Amniotic stem cell (primary cell): Measurements from ENCODE around the gene SEPTIN8.

ENCODE experiments used
- DNase-seq: peaks from one replicate; lab custom pipeline; 2025; lab: John Stamatoyannopoulos, UW

Gene SEPTIN8

DNA sequence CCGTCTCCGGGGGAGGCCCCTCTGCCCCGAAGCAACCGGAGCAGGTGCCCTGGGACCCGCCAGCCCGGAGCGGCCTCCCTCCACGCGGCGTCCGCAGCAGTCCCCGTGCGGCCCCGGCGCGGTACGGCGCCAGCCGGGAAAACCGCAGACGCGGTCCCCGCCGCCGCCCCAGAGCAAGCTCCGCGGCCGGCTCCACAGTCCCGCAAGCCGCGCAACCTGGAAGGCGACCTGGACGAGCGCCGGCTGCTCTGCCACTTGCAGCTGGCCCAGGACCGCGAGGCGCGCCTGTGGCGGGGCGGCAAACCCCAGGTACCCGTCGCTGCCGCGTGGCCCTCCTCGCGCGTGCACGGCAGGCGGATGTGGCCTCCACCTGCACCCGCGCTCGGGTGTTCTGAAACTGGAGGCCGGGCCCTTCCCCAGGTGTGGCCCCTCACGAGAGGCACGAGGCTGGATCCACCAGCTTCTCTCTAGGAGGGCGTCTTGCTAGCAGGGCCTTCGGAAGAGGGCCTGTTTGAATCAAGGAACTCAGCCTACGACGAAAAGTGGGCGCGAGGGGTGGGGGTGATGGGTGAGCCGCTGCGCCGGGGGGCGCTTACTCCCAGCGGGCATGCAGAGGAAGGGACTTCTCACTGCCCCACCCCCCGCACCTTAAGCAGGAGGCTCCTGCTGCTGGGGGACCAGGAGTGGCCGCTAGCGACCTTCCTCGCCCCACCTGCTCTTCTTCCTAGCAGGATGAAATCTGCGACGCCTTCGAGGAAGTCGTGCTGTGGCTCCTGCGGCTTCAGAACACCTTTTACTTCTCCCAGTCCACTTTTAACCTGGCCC is 29.2 kb downstream of the SEPTIN8 start:
- no peak for DNase-seq

DNA sequence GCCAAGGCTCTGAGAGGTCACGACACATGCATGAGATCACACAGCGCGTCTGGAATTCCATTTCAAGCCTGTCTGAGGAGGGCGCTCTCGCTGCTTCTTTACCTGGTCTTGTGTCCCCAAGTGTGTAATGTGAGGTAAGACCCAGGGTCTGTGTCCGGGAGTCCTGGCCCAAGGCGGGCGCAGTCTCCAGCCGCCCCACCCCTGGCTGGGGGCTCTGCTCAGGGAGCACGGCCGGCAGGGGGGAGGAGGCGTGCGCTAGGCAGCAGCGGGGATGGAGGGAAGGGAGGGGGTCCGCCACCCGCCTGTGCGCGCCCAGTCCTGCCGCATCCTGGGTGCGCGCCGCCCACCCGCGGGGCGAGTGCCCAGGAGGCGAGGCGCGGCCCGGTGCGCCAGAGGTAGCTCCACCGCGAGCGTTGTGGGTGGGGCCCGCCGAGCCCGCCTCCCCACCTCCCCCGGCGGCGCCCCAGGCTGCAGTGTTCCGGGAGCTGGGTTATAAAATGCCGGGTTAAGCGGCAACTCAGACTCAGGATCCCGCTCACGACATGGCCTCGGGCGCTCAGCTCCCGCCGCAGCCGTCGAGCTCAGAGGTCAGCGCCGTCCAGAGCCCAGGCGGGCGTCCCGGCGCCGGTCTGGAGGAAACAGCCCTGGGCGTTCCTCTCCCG is 30.0 kb downstream of the SEPTIN8 start, which contains the start of gene CCNI2:
Gene CCNI2 (plus strand): TSS at position 473 of the 662 bp plus-strand sequence. CDS start 70 bp downstream, at position 543.
- DNase-seq: no peak

DNA sequence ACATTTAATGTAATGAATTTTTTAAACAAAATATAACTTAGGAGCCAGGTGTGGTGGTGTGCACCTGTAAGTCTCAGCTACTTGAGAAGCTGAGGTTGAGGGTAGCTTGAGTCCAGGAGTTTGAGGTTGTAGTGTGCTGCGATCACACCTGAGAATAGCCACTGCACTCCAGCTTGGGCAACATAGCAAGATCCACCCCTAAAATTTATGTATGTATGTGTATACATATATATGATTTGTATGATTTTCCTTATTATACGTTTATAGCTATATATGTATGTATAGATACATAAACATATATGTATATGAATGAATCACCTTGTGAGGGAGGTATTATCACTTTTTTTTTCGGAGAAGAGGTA is 30.5 kb downstream of the SEPTIN8 start:
- no peak for DNase-seq

DNA sequence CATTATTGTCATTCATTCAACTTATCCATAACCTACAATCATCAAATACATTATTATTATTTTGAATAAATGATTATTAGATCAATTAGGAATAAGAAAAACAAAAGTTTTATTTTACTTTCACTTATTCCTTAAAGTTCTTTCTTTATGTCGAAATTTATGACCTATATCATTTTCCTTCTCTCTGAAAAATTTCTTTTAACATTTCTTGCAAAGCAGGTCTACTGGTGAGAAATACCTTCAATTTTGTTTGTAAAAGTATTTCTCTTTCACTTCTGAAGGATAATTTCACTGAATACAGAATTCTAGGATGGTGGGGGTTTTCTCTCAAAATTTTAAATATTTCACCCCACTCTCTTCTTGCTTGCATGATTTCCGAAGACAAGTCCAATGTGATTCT is 32.4 kb downstream of the SEPTIN8 start:
- DNase-seq: no peak

DNA sequence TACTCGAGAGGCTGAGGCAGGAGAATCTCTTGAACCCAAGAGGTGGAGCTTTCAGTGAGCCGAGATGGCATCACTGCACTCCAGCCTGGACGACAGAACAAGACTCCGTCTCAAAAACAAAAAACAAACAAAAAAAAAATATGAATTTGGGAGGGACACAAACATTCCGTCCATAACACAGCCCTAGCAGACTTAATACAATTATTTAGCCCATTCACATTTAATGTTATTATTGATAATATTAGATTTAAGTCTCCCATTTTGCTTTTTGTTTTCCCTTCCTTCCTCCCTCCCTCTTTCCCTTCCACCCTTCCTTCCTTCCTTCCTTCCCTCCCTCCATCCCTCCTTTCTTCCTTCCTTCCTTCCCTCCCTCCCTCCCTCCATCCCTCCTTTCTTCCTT is 34.4 kb downstream of the SEPTIN8 start:
- DNase-seq: no peak

DNA sequence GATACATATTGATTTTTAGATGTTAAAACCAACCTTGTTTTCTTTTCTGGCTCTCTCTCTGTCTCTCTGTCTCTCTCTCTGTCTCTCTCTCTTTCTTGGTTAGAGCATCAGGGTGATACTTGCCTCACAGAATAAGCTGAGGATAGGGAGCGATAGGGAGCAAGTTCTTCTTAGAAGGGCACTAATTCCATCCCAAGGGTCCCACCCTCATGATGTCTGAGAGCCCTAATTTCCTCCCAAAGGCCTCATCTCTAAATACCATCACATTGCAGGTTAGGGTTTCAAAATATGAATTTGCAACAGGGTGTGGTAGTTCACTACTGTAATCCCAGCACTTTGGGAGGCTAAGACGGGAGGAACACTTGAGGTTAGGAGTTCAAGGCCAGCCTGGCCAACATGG is 34.9 kb downstream of the SEPTIN8 start:
- DNase-seq: no peak

DNA sequence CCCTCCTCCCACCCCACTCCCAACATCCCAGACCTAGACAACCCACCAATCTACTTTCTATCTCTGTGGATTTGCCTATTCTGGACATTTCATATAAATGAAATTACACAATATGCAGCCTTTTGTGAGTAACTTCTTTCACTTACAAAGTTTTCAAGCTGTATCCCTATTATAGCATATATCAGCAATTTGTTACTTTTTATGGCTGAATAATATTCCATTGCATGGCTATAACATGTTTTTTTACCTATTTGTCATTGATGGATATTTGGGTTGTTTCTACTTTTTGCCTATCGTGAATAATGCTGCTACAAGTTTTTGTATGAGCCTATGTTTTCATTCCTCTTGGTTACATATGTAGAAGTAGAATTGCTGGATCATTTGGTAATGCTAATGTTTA is 37.8 kb downstream of the SEPTIN8 start:
- DNase-seq: no peak

DNA sequence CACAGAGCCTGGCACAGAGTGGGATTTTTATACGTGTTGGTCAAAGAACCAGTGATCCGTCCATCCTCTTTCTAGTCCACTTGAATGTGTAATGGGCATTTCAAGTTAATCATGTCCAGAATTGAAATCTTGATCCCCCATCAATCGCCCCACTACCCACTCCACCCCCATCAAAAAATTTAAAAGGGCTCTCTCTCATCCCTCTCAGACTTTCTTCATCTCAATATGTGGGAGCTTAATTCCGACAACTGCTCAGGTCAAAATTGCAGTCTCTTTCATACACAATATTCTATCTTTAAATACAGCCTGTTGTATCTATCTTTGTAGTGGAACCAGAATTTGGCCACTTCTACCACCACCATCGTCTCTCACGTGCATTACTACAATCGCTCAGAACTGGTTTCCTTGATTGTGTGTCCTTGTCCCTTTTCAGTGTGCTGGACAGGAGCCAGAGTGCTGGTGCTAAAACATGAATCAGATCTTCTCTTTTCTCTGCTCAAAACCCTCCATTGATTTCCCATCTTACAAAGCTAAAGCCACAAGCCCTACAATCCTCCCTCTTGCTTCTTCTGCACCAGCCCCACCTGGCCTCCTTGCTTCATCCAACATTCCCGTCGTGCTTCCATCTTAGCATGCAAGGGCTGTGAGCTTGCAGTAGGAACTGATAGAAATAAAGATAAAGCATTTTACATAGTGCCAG is 38.9 kb downstream of the SEPTIN8 start:
- DNase-seq: no peak

DNA sequence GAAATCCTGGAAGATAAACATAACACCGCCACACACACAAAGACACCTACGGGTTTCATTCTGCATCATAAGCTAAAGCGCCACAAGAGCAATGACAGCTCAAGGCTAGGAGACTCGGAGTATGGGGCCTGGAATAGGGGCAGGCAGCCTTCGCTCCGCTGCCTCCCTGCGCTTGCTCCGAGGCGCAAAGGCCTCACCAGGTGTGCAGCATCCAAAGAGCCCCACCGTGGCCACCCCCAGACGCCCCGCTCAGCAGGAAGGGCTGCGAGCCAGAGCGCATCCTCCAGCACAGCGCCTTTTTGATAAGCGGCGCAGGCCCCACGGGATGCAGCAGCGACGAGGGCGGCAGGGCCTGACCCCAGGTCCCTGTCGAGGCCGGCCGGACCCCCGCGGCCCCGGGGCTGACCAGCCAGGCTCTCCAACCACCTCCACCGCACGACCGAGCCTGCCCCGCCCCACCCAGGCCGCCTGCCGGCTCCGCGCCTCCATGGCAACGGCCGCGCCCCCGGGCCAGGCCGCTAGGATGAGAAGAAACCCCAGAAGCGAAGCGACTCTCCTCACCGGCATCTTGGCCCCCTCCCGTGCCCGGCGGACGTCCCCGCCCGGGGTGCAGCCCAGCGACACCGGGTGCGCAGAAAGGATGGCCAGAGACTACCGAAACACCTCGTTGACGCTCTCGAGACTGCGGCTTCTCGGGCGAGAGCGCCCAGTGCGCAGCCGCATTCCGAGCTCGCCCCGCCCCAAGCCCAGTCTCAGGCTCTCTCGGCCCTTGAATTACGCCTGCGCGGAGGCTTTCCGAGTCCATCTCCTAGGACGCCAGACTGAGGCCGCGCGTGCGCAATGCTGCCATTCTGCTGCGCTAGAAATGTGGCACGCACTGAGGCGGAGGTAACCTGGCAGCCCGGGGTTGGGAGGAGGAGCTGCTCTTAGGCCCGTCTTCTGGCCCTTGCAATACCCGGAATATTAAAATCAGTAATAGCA is 39.9 kb downstream of the SEPTIN8 start, which contains the start of gene KIF3A:
Gene KIF3A (minus strand): TSS at position 694 of the 981 bp plus-strand sequence. CDS start 127 bp downstream, at position 567.
- DNase-seq: peak; percentile 95

DNA sequence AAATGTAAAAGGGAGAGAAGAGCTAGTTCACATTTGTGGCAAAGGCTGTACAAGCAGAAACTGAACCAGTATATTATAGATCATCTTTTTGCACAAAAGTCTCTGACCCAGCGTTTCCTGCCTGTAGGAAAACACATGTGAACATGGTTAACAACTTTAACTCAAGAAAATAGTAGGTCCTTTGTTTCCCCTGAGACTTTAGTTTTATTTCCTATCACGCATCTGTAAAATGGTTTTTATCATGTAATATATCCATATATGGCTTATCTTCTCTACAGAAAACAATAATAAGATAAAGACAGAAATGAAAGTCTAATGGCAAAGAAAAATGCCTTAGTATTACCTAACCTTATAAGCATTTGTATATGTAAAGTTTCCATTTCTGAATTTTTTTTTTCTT is 42.4 kb downstream of the SEPTIN8 start:
- DNase-seq: no peak

DNA sequence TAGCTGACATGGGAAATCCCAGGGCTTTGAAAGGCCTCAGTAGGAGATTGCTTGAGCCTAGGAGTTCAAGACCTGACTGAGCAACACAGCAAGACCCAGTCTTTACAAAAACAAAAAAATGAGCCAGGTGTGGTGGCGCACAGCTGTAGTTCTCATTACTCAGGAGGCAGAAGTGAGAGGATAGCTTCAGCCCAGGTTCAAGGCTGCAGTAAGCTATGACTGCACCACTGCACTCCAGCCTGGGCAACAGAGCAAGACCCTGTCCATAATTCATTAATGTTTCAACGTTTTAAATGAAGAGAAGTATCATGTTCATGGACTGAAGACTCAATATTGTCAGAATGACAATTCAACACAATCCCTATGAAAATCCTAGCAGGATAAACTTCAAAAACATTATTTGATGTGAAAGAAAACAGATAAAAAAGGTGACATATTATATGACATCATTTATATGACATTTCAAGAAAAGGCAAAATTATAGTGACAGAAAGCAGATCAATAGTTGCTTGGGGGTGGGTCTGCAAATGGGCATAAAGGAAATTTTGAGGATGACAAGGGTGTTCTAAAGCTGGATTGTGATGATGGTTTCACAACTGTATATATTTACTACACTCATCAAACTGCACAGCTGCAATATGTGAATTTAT is 43.4 kb downstream of the SEPTIN8 start:
- no peak for DNase-seq

DNA sequence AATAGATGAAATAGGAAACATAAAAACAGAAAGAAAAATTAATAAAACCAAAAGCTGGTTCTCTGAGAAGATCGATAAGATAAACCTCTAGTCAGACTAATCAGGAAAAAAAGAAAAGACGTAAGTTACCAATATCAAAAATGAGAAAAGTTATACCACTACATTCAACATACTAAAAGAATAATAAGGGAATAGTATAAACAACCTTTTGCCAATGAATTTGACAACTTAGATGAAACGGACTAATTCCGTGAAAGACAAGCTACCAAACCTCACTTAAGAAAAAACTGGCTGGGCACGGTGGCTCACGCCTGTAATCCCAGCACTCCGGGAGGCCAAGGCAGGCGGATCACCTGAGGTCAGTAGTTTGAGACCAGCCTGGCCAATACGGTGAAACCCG is 47.1 kb downstream of the SEPTIN8 start:
- no peak for DNase-seq

DNA sequence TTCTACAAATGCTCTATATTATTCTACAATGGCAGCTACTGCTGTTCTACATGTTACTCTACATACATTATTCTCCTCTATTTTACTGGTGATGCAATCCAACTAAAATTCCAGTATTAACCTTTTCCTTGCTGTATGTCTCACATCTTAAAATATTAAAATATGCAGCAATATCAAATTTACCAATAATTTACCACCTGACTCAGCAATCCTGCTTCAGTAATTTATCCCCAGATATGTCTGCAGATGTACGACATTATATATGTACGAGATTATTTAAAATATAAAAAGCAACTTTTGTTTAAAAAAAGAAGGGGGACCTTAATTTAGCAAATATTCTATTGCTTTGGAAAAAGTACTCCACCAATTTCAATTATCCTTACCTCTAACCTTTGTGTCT is 51.3 kb downstream of the SEPTIN8 start:
- DNase-seq: no peak

DNA sequence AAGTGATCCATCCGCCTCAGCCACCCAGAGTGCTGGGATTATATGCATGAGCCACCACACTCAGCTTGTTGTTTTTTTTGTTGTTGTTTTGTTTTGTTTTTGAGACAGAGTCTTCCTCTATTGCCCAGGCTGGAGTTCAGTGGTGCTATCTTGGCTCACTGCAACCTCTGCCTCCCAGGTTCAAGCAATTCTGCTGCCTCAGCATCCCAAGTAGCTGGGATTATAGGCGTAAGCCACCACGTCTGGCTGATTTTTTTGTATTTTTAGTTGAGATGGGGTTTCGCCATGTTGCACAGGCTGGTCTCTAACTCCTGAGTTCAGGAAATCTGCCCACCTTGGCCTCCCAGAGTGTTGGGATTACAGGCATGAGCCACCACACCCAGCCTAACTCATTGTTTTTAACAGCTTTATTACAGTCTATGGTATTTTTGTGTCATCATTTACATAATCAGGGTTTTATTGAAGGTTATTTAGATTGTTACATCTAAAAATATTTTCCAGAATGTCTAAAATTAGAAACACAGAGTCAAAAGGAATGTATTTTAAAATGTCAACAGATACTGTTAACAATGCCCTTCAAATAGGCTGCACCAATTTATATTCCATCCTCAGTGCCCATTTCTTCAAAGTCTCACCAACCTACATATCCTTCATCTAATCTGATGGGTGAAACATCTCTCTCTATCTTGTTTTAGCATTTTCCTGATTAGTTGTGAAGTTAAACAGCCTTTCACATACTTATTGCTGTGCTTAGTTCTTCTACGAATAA is 58.3 kb downstream of the SEPTIN8 start:
- DNase-seq: no peak

DNA sequence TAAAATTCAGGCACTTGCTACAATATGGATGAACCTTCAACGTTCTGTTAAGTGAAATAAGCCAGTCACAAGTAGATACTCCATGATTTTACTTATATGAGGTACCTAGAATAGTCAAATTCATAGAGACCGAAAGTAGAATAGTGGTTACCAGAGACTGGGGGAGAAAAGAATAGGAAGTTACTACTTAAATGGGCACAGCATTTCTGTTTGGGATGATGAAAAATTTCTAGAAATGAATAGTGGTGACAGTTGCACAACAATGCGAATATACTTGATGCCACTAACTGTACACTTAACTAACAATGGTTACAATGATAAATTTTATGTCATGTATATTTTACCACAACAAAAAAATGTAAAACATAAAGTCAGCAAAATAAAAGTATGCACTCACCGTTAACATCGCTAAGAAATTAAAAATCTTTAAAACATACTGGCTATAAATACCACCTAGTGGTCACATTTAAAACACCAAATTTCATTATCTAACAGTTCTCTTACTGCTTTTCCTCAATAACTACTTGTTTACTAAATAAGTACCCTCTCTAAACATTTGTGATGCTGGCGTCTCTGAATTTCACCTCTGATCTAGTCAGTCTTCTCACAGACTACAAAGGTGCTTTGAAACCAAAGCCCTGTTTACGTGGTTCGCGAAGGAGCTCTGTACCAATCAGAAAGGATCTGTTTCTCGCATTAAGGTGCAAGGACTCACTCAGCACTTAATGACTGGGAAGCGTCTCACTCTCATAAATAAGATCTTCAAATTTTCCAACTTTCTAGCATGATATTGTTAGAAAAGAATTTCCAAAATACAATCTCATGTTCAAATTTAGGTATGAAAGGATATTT is 62.4 kb downstream of the SEPTIN8 start:
- DNase-seq: no peak

DNA sequence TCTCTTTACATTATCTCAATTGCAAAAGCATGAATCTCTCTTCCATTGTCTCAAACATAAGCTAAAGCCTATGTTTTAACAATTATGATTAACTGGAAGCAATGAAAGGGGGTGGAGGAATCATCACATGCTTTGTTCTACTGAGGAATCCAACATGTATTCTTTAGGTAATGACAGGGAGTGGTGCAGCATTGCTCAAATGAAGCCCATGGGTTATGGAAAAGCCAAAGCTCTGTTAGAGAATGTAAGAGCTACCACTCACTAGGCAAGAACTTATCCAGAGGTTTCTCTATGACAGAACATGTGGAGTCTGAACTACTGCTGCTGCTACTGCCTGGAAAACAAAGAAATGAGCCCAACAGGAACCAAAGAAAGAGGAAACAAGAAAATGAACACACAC is 68.4 kb downstream of the SEPTIN8 start:
- no peak for DNase-seq

DNA sequence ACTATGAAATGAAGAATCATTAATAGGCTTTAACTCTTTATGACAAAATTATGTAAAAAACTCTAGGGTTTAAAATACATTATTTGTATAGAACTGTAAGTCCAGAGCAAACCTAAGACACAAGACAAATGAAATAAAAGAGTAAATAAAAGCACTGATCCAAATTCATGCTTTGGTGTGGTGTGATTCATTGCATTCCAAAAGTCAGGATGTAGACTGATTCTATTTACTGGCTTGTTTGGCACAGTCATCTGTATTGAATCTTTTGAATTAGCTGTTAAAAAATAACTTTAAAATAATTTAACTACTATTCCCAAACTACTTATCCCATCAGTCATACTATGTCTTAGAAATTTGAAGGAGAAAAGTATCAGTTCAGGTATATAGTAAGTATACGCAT is 72.2 kb downstream of the SEPTIN8 start:
- DNase-seq: no peak
